Mesendoderm (in vitro differentiated cells): ENCODE data around the gene NUSAP1.

Source experiments
- DNase-seq: peaks from one replicate; pipeline ENCODE4 v3.0.0; 2013
- H2AK5ac ChIP-seq: 2 replicates; pipeline ENCODE4 v1.6.1; 2013; ENCODE audit warnings: low read length, inconsistent platforms
- H2BK120ac ChIP-seq: 2 replicates; pipeline ENCODE4 v1.6.1; 2013; ENCODE audit warnings: low read depth, mild to moderate bottlenecking, low read length, moderate library complexity, mixed read lengths
- H2BK15ac ChIP-seq: replicated peaks from 2 replicates; pipeline ENCODE4 v1.6.1; 2013; ENCODE audit warnings: low read depth, mild to moderate bottlenecking, moderate library complexity
- H2BK5ac ChIP-seq: 2 replicates; pipeline ENCODE4 v1.6.1; 2013; ENCODE audit warnings: low read length, inconsistent platforms
- H3K18ac ChIP-seq: 2 replicates; pipeline ENCODE4 v1.6.1; 2013; ENCODE audit warnings: mild to moderate bottlenecking, low read length, mixed read lengths
- H3K23ac ChIP-seq: one replicate; pipeline ENCODE4 v1.6.1; 2013; ENCODE audit warnings: low read length
- H3K27ac ChIP-seq: 2 replicates; pipeline ENCODE4 v1.5.1; 2013; ENCODE audit warnings: low read depth, mild to moderate bottlenecking, inconsistent platforms, low read length, moderate library complexity
- H3K27me3 ChIP-seq: 2 replicates; pipeline ENCODE4 v1.6.1; 2013; ENCODE audit warnings: low read length, control low read depth, mild to moderate bottlenecking, inconsistent platforms; ENCODE audit not compliant: insufficient read depth, poor library complexity
- H3K36me3 ChIP-seq: 2 replicates; pipeline ENCODE4 v1.6.1; 2013; ENCODE audit warnings: low read length, inconsistent platforms; ENCODE audit not compliant: control insufficient read depth, insufficient read depth
- H3K4ac ChIP-seq: one replicate; pipeline ENCODE4 v1.6.1; 2013; ENCODE audit warnings: low read depth, mild to moderate bottlenecking, low read length, moderate library complexity
- H3K4me1 ChIP-seq: 2 replicates; pipeline ENCODE4 v1.6.1; 2013; ENCODE audit warnings: low read depth, low read length, inconsistent platforms; ENCODE audit not compliant: control insufficient read depth
- H3K4me2 ChIP-seq: 2 replicates; pipeline ENCODE4 v1.6.1; 2013; ENCODE audit warnings: low read length
- H3K4me3 ChIP-seq: 2 replicates; pipeline ENCODE4 v1.5.1; 2013; ENCODE audit warnings: mild to moderate bottlenecking, low read length
- H3K56ac ChIP-seq: one replicate; pipeline ENCODE4 v1.6.1; 2013; ENCODE audit warnings: low read length
- H3K79me1 ChIP-seq: 2 replicates; pipeline ENCODE4 v1.6.1; 2013; ENCODE audit warnings: low read length, inconsistent platforms
- H3K79me2 ChIP-seq: 2 replicates; pipeline ENCODE4 v1.6.1; 2013; ENCODE audit warnings: mild to moderate bottlenecking, low read length; ENCODE audit not compliant: control insufficient read depth, insufficient read depth
- H3K9ac ChIP-seq: 2 replicates; pipeline ENCODE4 v1.6.1; 2013; ENCODE audit warnings: low read length, inconsistent platforms
- H4K5ac ChIP-seq: one replicate; pipeline ENCODE4 v1.6.1; 2013; ENCODE audit warnings: low read length
- H4K8ac ChIP-seq: one replicate; pipeline ENCODE4 v1.6.1; 2013; ENCODE audit warnings: low read depth, mild to moderate bottlenecking, control low read depth, low read length, moderate library complexity
- WGBS: extraction: QIAGEN DNeasy Blood & Tissue Kit; methylation state at CpG from one replicate; pipeline ENCODE4 v1.1.7; 2013; ENCODE audit warnings: low lambda C conversion rate, missing lambda C conversion rate; ENCODE audit not compliant: insufficient coverage; ENCODE audit errors: extremely low coverage; 5-methylcytosine and 5-hydroxymethylcytosine counted together

NUSAP1 gene

DNA sequence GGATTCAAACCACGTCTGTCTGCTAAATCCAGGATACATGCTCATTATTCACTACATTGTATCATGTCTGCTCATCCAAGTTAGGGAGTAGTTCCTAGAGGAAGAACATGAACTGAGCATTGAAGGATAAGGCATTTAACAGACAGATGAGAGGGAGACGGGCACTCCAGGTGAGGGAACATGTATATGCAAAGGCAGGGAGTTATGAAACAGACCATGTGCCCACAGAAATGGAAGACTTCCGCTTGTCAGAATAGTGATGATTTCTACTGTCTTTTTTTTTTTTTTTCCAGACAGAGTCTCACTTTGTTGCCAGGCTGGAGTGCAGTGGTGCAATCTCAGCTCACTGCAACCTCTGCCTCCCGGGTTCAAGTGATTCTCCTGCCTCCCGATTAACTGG lies 74.7 kb downstream of the NUSAP1 start:
- no peaks in the 10 kb centered on the region for H3K4me1 ChIP-seq
- H3K18ac ChIP-seq = no peak overlapping the region
- no peak for DNase-seq
- H3K23ac ChIP-seq = no peak overlapping the region
- no peak overlapping the region for H2BK5ac ChIP-seq
- no peak overlapping the region for H2BK120ac ChIP-seq
- H3K36me3 ChIP-seq = no peaks in the 10 kb centered on the region
- no peaks in the 10 kb centered on the region for H3K79me1 ChIP-seq
- no peak overlapping the region for H3K4ac ChIP-seq
- H3K4me3 ChIP-seq = no peak overlapping the region
- H3K27ac ChIP-seq = no peak overlapping the region
- no peaks in the 10 kb centered on the region for H3K27me3 ChIP-seq
- no peaks in the 10 kb centered on the region for H3K79me2 ChIP-seq
- H4K8ac ChIP-seq = no peak overlapping the region
- no peak overlapping the region for H2BK15ac ChIP-seq
- no CpG with 5 or more reads among the region's 5 CpGs for WGBS
- no peak overlapping the region for H3K56ac ChIP-seq
- H2AK5ac ChIP-seq = no peak overlapping the region
- H4K5ac ChIP-seq = no peak overlapping the region
- no peak overlapping the region for H3K9ac ChIP-seq
- H3K4me2 ChIP-seq = no peak overlapping the region

- Histone ChIP-seq H3K36me3 (no peaks in the 10 kb centered on the region), H2AK5ac (no peak overlapping the region), H2BK15ac (no peak overlapping the region), H2BK120ac (no peak overlapping the region), H3K79me2 (no peaks in the 10 kb centered on the region), H4K8ac (no peak overlapping the region), H3K27me3 (no peaks in the 10 kb centered on the region), H3K27ac (no peak overlapping the region), H4K5ac (no peak overlapping the region), H3K18ac (no peak overlapping the region), H2BK5ac (no peak overlapping the region), H3K56ac (no peak overlapping the region), H3K9ac (no peak overlapping the region), H3K4me3 (no peak overlapping the region), H3K4me1 (no peaks in the 10 kb centered on the region), H3K4me2 (no peak overlapping the region), H3K79me1 (no peaks in the 10 kb centered on the region), H3K23ac (no peak overlapping the region), H3K4ac (no peak overlapping the region)
- DNase-seq = peak; percentile 18
- no CpG with 5 or more reads among the region's 2 CpGs for WGBS
Measured at GRCh38 chr15:41408234-41408641, 75.6 kb downstream of the NUSAP1 start.

DNA sequence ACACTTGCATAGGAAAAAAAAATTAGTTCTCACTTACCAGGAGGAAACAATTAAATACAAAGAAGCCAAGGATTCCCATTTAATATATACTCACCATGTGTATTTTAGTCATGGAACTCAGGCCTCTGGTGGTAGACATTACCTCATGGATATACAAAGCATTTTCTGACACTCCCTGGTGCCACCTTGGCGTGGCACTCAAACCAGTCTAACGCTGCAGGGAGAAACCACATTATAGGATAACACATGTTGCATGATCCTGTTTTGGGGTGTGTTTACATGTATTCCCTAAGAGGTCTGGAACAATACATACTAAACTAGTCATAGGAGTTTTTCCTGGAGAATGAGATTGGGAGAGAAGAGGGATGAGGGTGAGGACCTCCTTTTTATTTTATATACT lies 78.3 kb downstream of the NUSAP1 start:
- Histone ChIP-seq H3K23ac (no peak overlapping the region), H3K56ac (no peak overlapping the region), H2BK15ac (no peak overlapping the region), H3K18ac (no peak overlapping the region), H3K4me1 (no peaks in the 10 kb centered on the region), H4K5ac (no peak overlapping the region), H3K79me2 (no peaks in the 10 kb centered on the region), H2BK120ac (no peak overlapping the region), H4K8ac (no peak overlapping the region), H2AK5ac (no peak overlapping the region), H3K27ac (no peak overlapping the region), H3K9ac (no peak overlapping the region), H3K27me3 (no peaks in the 10 kb centered on the region), H3K4me2 (no peak overlapping the region), H3K4ac (no peak overlapping the region), H3K79me1 (no peaks in the 10 kb centered on the region), H3K36me3 (no peaks in the 10 kb centered on the region), H3K4me3 (no peak overlapping the region), H2BK5ac (no peak overlapping the region)
- WGBS = no CpG with 5 or more reads among the region's 2 CpGs
- no peak for DNase-seq

DNA sequence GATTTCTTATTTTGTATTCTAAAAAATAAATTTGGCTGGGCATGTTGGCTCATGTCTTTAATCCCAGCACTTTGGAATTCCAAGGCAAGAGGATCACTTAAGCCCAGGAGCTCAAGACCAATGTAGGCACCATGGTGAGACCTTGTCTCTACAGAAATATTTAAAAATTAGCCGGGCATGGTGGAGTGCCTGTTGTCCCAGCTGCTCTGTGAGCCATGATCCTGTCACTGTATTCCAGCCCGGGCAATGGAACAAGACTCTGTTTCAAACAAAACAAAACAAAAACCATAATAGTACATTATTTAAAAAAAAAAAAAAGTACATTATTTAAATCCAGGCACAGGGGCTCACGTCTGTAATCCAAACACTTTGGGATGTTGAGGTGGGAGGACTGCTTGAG lies 78.8 kb downstream of the NUSAP1 start:
- no peak overlapping the region for H2BK120ac ChIP-seq
- H3K23ac ChIP-seq = no peak overlapping the region

DNA sequence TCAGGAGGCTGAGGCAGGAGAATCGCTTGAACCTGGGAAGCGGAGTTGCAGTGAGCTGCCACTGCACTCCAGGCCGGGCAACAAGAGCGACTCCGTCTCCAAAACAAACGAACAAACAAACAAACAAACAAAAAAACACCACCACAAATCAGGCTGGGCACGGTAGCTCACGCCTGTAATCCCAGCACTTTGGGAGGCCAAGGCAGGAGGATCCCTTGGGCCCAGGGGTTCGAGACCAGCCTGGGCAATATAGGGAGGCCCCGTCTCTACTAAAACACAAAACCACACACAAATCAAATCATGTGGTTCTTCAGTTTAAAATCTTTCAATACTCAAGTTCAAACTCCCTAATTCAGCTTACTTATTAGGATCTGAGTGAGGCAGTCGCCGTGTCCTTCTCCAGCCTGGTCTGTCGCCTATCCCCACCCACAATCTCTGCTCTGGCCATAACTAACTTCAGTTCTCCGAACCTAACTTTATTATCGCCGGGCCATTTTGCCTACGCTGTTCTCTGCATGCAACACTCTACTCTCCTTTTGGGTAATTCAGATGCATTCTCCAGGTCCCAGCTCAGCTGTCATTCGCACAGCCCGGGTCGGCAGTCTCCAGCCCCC lies 83.6 kb downstream of the NUSAP1 start:
- Histone ChIP-seq H2BK120ac (no peak overlapping the region), H3K23ac (peak overlapping the region; percentile 48), H3K27me3 (no peaks in the 10 kb centered on the region), H3K36me3 (no peaks in the 10 kb centered on the region), H4K5ac (no peak overlapping the region), H3K79me2 (peaks cover 30% of the 10 kb centered on the region), H3K4me3 (peak overlapping the region; percentile 67), H2AK5ac (no peak overlapping the region), H3K27ac (no peak overlapping the region), H3K9ac (peak overlapping the region; percentile 80), H3K18ac (no peak overlapping the region), H4K8ac (no peak overlapping the region), H3K56ac (peak overlapping the region; percentile 86), H3K4ac (no peak overlapping the region), H2BK5ac (no peak overlapping the region), H3K4me2 (peak overlapping the region; percentile 90), H3K79me1 (peaks cover 11% of the 10 kb centered on the region), H2BK15ac (no peak overlapping the region), H3K4me1 (no peaks in the 10 kb centered on the region)
- no CpG with 5 or more reads among the region's 20 CpGs for WGBS
- peak; percentile 31 for DNase-seq

More for the DNA sequence above, 78.8 kb downstream of the NUSAP1 start:
- Histone ChIP-seq H3K27me3 (no peaks in the 10 kb centered on the region), H2BK15ac (no peak overlapping the region), H4K8ac (no peak overlapping the region), H3K4me3 (no peak overlapping the region), H3K4ac (no peak overlapping the region), H2BK5ac (no peak overlapping the region), H3K18ac (no peak overlapping the region), H3K56ac (no peak overlapping the region), H3K9ac (no peak overlapping the region), H3K36me3 (no peaks in the 10 kb centered on the region), H3K4me2 (no peak overlapping the region), H2AK5ac (no peak overlapping the region), H3K4me1 (no peaks in the 10 kb centered on the region), H4K5ac (no peak overlapping the region), H3K27ac (no peak overlapping the region), H3K79me1 (no peaks in the 10 kb centered on the region), H3K79me2 (no peaks in the 10 kb centered on the region)
- WGBS = no CpG with 5 or more reads among the region's 3 CpGs
- no peak for DNase-seq
